ENCODE measurements around the gene IL13RA1. TPM values are rescaled to one million over a fixed set of nuclear protein-coding genes. Genes with fewer than 3 reads are reported as not detected.
A peak's percentile ranks its signal among the peaks of the same experiment; 100 is the strongest.

Gene IL13RA1
- total RNA-seq, 1 donor from 2014 or later: 74.2 TPM

GRCh38 chrX:118824173-118824730 is 96.8 kb downstream of the IL13RA1 start:
- Histone ChIP-seq H3K4me3 (peak overlapping the region; percentile 21), H3K4me1 (no peaks in the 10 kb centered on the region), H3K27ac (no peak overlapping the region), H3K27me3 (peaks cover 4% of the 10 kb centered on the region), H3K36me3 (no peaks in the 10 kb centered on the region), H3K9me3 (no peaks in the 10 kb centered on the region)
- intact Hi-C loops (cut with DNase I): no loop called here
- DNase-seq (no peak), ATAC-seq (no peak)
- no peak for TF ChIP-seq CTCF (IDR thresholded peaks at IDR 0.05)

- Histone ChIP-seq H3K27ac (no peak overlapping the region), H3K4me1 (no peaks in the 10 kb centered on the region), H3K27me3 (peaks cover 4% of the 10 kb centered on the region), H3K4me3 (no peak overlapping the region), H3K9me3 (no peaks in the 10 kb centered on the region), H3K36me3 (no peaks in the 10 kb centered on the region)
- ATAC-seq: no peak
- TF ChIP-seq CTCF (IDR thresholded peaks at IDR 0.05): no peak
- intact Hi-C loops (cut with DNase I): no loop called here
- no peak for DNase-seq
These were observed 97.8 kb downstream of the IL13RA1 start for GRCh38 chrX:118825227-118825626.

GRCh38 chrX:118839334-118839958 is 112.0 kb downstream of the IL13RA1 start:
- H3K4me3 ChIP-seq: peak overlapping the region; percentile 45
- H3K27ac ChIP-seq: no peak overlapping the region
- H3K4me1 ChIP-seq: no peaks in the 10 kb centered on the region
- TF ChIP-seq CTCF (IDR thresholded peaks at IDR 0.05): peak; percentile 76
- H3K27me3 ChIP-seq: no peaks in the 10 kb centered on the region
- no peaks in the 10 kb centered on the region for H3K36me3 ChIP-seq
- no peaks in the 10 kb centered on the region for H3K9me3 ChIP-seq
- intact Hi-C loops (cut with DNase I): no loop called here
- DNase-seq: peak; percentile 91
- peak; percentile 99 for ATAC-seq

Other genes starting within 250 kb of the IL13RA1 start
- 55.0 TPM for gene DOCK11, start 231.8 kb upstream of the IL13RA1 start, total RNA-seq
- gene ZCCHC12, start 96.2 kb downstream of the IL13RA1 start, total RNA-seq: 0.41 TPM
- gene LONRF3, start 247.0 kb downstream of the IL13RA1 start, total RNA-seq: 24.4 TPM